GM19438 (cell line): ENCODE results near the gene ATP8A1.
"Not testable (repeated sequence)": the region's sequence is repeated elsewhere in the genome, so short reads cannot be mapped to it uniquely, and the experiment has no call there.

Source experiments
- ATAC-seq: cut with Tn5 transposase; IDR thresholded peaks from one replicate; pipeline ENCODE4 v1.9.1; 2021; ENCODE audit warnings: low read depth; ENCODE audit not compliant: unreplicated experiment

Gene ATP8A1

GRCh38 chr4:42515156-42515884, 141.6 kb downstream of the ATP8A1 start:
- no peak for ATAC-seq

GRCh38 chr4:42513748-42514492, 143.0 kb downstream of the ATP8A1 start:
- ATAC-seq = no peak

GRCh38 chr4:42512226-42512625, 144.7 kb downstream of the ATP8A1 start:
- ATAC-seq = no peak

- ATAC-seq = no peak
Measured at GRCh38 chr4:42510225-42510624, 146.7 kb downstream of the ATP8A1 start.

GRCh38 chr4:42501624-42502401, 155.1 kb downstream of the ATP8A1 start:
- ATAC-seq = no peak

- ATAC-seq = no peak
Measured at GRCh38 chr4:42498040-42498439, 158.9 kb downstream of the ATP8A1 start.

GRCh38 chr4:42497142-42497910, 159.6 kb downstream of the ATP8A1 start:
- no peak for ATAC-seq

GRCh38 chr4:42492962-42493361, 163.9 kb downstream of the ATP8A1 start:
- no peak for ATAC-seq

- peak; percentile 24 for ATAC-seq
Measured at GRCh38 chr4:42490015-42490414, 166.9 kb downstream of the ATP8A1 start.

GRCh38 chr4:42489095-42489494, 167.8 kb downstream of the ATP8A1 start:
- peak; percentile 72 for ATAC-seq

GRCh38 chr4:42488554-42488953, 168.4 kb downstream of the ATP8A1 start:
- ATAC-seq = no peak

- peak; percentile 78 for ATAC-seq
Measured at GRCh38 chr4:42488114-42488513, 168.8 kb downstream of the ATP8A1 start.

- no peak for ATAC-seq
Measured at GRCh38 chr4:42487230-42487629, 169.7 kb downstream of the ATP8A1 start.

GRCh38 chr4:42486156-42486555, 170.7 kb downstream of the ATP8A1 start:
- ATAC-seq = not testable (repeated sequence)

- no peak for ATAC-seq
Measured at GRCh38 chr4:42484630-42485029, 172.3 kb downstream of the ATP8A1 start.

GRCh38 chr4:42483426-42484379, 173.2 kb downstream of the ATP8A1 start:
- no peak for ATAC-seq

- no peak for ATAC-seq
Measured at GRCh38 chr4:42482516-42483327, 174.2 kb downstream of the ATP8A1 start.

- ATAC-seq = no peak
Measured at GRCh38 chr4:42480717-42481116, 176.2 kb downstream of the ATP8A1 start.

- ATAC-seq = no peak
Measured at GRCh38 chr4:42480281-42480680, 176.6 kb downstream of the ATP8A1 start.
